Activated CD8-positive, alpha-beta memory T cell treated with anti-CD3 and anti-CD28 coated beads, Interleukin-2, amount 50 U/mL, for 24 hours (primary cell): ENCODE results near the gene GSC2.

ENCODE experiments used
- DNase-seq: peaks from one replicate; pipeline ENCODE4 v3.0.0-alpha.2; 2020; ENCODE audit errors: extremely low read depth

GSC2 gene

GRCh38 chr22:19134176-19134831, 15.8 kb downstream of the GSC2 start:
- no peak for DNase-seq

- DNase-seq = no peak
Observed at GRCh38 chr22:19133561-19133960, 16.5 kb downstream of the GSC2 start.

GRCh38 chr22:19132693-19133400, 17.2 kb downstream of the GSC2 start:
- no peak for DNase-seq

- no peak for DNase-seq
Observed at GRCh38 chr22:19132153-19132552, 17.9 kb downstream of the GSC2 start.

GRCh38 chr22:19131685-19132015, 18.4 kb downstream of the GSC2 start:
- no peak for DNase-seq

- no peak for DNase-seq
Observed at GRCh38 chr22:19130959-19131684, 19.0 kb downstream of the GSC2 start, which contains the start of gene TSSK2. Gene TSSK2, plus strand, starts transcription at chr22:19131308. Its CDS starts 92 bp downstream, at chr22:19131400.

GRCh38 chr22:19129871-19130270, 20.2 kb downstream of the GSC2 start:
- DNase-seq = no peak

- DNase-seq = no peak
Observed at GRCh38 chr22:19128946-19129727, 21.0 kb downstream of the GSC2 start.

- DNase-seq = no peak
Observed at GRCh38 chr22:19128009-19128401, 22.1 kb downstream of the GSC2 start.

GRCh38 chr22:19127329-19128008, 22.6 kb downstream of the GSC2 start:
- no peak for DNase-seq

- DNase-seq = no peak
Observed at GRCh38 chr22:19126309-19127273, 23.5 kb downstream of the GSC2 start.

- no peak for DNase-seq
Observed at GRCh38 chr22:19125474-19126308, 24.4 kb downstream of the GSC2 start.

- no peak for DNase-seq
Observed at GRCh38 chr22:19125011-19125410, 25.1 kb downstream of the GSC2 start.

GRCh38 chr22:19124377-19124776, 25.7 kb downstream of the GSC2 start:
- DNase-seq = no peak

- no peak for DNase-seq
Observed at GRCh38 chr22:19123936-19124335, 26.2 kb downstream of the GSC2 start.

- no peak for DNase-seq
Observed at GRCh38 chr22:19122752-19123492, 27.2 kb downstream of the GSC2 start.

GRCh38 chr22:19122143-19122751, 27.8 kb downstream of the GSC2 start, which contains the start of gene DGCR2:
Gene DGCR2, minus strand, starts transcription at chr22:19122412. Its CDS starts 206 bp downstream, at chr22:19122206.
- peak; percentile 88 for DNase-seq

- no peak for DNase-seq
Observed at GRCh38 chr22:19121631-19122142, 28.4 kb downstream of the GSC2 start.
